GM18858 (cell line): ENCODE data around the gene TEX19.

ENCODE experiments used
- ATAC-seq: cut with Tn5 transposase; IDR thresholded peaks from one replicate; pipeline ENCODE4 v1.9.1; 2021; ENCODE audit not compliant: unreplicated experiment

TEX19 gene

GRCh38 chr17:82320956-82321927, 37.8 kb upstream of the TEX19 start:
- ATAC-seq: no peak

- ATAC-seq: no peak
Observed at GRCh38 chr17:82321947-82322466, 37.0 kb upstream of the TEX19 start.

GRCh38 chr17:82322526-82323453, 36.3 kb upstream of the TEX19 start:
- no peak for ATAC-seq

- ATAC-seq: no peak
Observed at GRCh38 chr17:82323514-82324234, 35.4 kb upstream of the TEX19 start.

- no peak for ATAC-seq
Observed at GRCh38 chr17:82324566-82325285, 34.3 kb upstream of the TEX19 start.

- ATAC-seq: no peak
Observed at GRCh38 chr17:82325286-82326180, 33.5 kb upstream of the TEX19 start.

GRCh38 chr17:82327289-82327688, 31.8 kb upstream of the TEX19 start:
- ATAC-seq: no peak

- no peak for ATAC-seq
Observed at GRCh38 chr17:82327757-82328140, 31.3 kb upstream of the TEX19 start.

GRCh38 chr17:82328141-82328993, 30.7 kb upstream of the TEX19 start:
- ATAC-seq: no peak

- ATAC-seq: no peak
Observed at GRCh38 chr17:82328994-82329507, 30.0 kb upstream of the TEX19 start.

GRCh38 chr17:82329683-82330321, 29.2 kb upstream of the TEX19 start:
- ATAC-seq: no peak

GRCh38 chr17:82330322-82331239, 28.5 kb upstream of the TEX19 start:
- no peak for ATAC-seq

GRCh38 chr17:82331345-82331939, 27.6 kb upstream of the TEX19 start:
- no peak for ATAC-seq

GRCh38 chr17:82332669-82333278, 26.3 kb upstream of the TEX19 start:
- ATAC-seq: no peak

- ATAC-seq: no peak
Observed at GRCh38 chr17:82333279-82334171, 25.5 kb upstream of the TEX19 start, which contains the start of gene SECTM1. Gene SECTM1, minus strand, starts transcription at chr17:82333766. Its CDS starts 6,526 bp downstream, at chr17:82327240.
